AG10803 (cell line): Measurements from ENCODE around the gene DEGS2.
"Not testable (repeated sequence)": the region's sequence is repeated elsewhere in the genome, so short reads cannot be mapped to it uniquely, and the experiment has no call there.

ENCODE experiments used
- DNase-seq: peaks from one replicate; pipeline ENCODE4 v3.0.0; 2010; ENCODE audit warnings: low read depth
- H3K4me3 ChIP-seq: 2 replicates; pipeline ENCODE4 v1.5.1; 2011; ENCODE audit warnings: mild to moderate bottlenecking, low read length, control low read depth
- CTCF ChIP-seq: conservative IDR thresholded peaks from 2 replicates; pipeline ENCODE4 v1.5.1; 2011; ENCODE audit warnings: mild to moderate bottlenecking, low read length, control low read depth, inconsistent platforms

DEGS2 gene

GRCh38 chr14:100190126-100190525 lies 30.7 kb upstream of the DEGS2 start:
- no peak for DNase-seq
- no peak for TF ChIP-seq CTCF
- H3K4me3 ChIP-seq: no peak overlapping the region

GRCh38 chr14:100188392-100189030 lies 29.1 kb upstream of the DEGS2 start:
- no peak for TF ChIP-seq CTCF
- no peak overlapping the region for H3K4me3 ChIP-seq
- DNase-seq: no peak

GRCh38 chr14:100187247-100187833 lies 27.9 kb upstream of the DEGS2 start:
- no peak overlapping the region for H3K4me3 ChIP-seq
- no peak for TF ChIP-seq CTCF
- DNase-seq: no peak

GRCh38 chr14:100181876-100182551 lies 22.6 kb upstream of the DEGS2 start:
- not testable (repeated sequence) for H3K4me3 ChIP-seq, DNase-seq

- DNase-seq, H3K4me3 ChIP-seq: not testable (repeated sequence)
Observed at GRCh38 chr14:100180671-100181070, 21.2 kb upstream of the DEGS2 start.

GRCh38 chr14:100178691-100179090 lies 19.2 kb upstream of the DEGS2 start:
- H3K4me3 ChIP-seq: no peak overlapping the region
- TF ChIP-seq CTCF: no peak
- no peak for DNase-seq

- H3K4me3 ChIP-seq: no peak overlapping the region
- no peak for DNase-seq
Observed at GRCh38 chr14:100176811-100177327, 17.4 kb upstream of the DEGS2 start.

More at GRCh38 chr14:100176811-100177327, 17.4 kb upstream of the DEGS2 start:
- no peak for TF ChIP-seq CTCF
